Measurements from ENCODE around the gene ARID1B. TPM values are rescaled to one million over a fixed set of nuclear protein-coding genes. Genes with fewer than 3 reads are reported as not detected.

The ARID1B gene
- total RNA-seq, 2 donors from 2014 or later: 66.7 to 67.3 TPM

- Mint-ChIP-seq H3K27ac (no peak overlapping the region), H3K4me1 (peaks cover 21% of the 10 kb centered on the region), H3K9me3 (no peaks in the 10 kb centered on the region), H3K4me3 (no peak overlapping the region), H3K27me3 (no peaks in the 10 kb centered on the region), H3K36me3 (ENCODE audit: low read depth) (peaks cover 9% of the 10 kb centered on the region)
- no peak for ATAC-seq (replicated peaks)
Observed at GRCh38 chr6:156839591-156840001, 62.4 kb downstream of the ARID1B start.

- Mint-ChIP-seq H3K27ac (peak overlapping the region; percentile 72), H3K4me3 (no peak overlapping the region), H3K9me3 (no peaks in the 10 kb centered on the region), H3K27me3 (no peaks in the 10 kb centered on the region), H3K36me3 (ENCODE audit: low read depth) (peaks cover 9% of the 10 kb centered on the region), H3K4me1 (peaks cover 24% of the 10 kb centered on the region)
- no peak for ATAC-seq (replicated peaks)
Observed at GRCh38 chr6:156840136-156840535, 63.0 kb downstream of the ARID1B start.

GRCh38 chr6:156840606-156841005, 63.4 kb downstream of the ARID1B start:
- Mint-ChIP-seq H3K36me3 (ENCODE audit: low read depth) (peaks cover 9% of the 10 kb centered on the region), H3K9me3 (no peaks in the 10 kb centered on the region), H3K27ac (peak overlapping the region; percentile 72), H3K4me1 (peaks cover 29% of the 10 kb centered on the region), H3K4me3 (no peak overlapping the region), H3K27me3 (no peaks in the 10 kb centered on the region)
- ATAC-seq (replicated peaks): peak; percentile 12

- Mint-ChIP-seq H3K36me3 (ENCODE audit: low read depth) (no peaks in the 10 kb centered on the region), H3K4me3 (no peak overlapping the region), H3K9me3 (no peaks in the 10 kb centered on the region), H3K27ac (peak overlapping the region; percentile 72), H3K27me3 (no peaks in the 10 kb centered on the region), H3K4me1 (peaks cover 33% of the 10 kb centered on the region)
- ATAC-seq (replicated peaks): no peak
Observed at GRCh38 chr6:156841508-156841907, 64.3 kb downstream of the ARID1B start.

- H3K36me3 Mint-ChIP-seq (ENCODE audit: low read depth): no peaks in the 10 kb centered on the region
- no peak for ATAC-seq (replicated peaks)
- peak overlapping the region; percentile 4 for H3K27ac Mint-ChIP-seq
- no peaks in the 10 kb centered on the region for H3K9me3 Mint-ChIP-seq
- no peak overlapping the region for H3K4me3 Mint-ChIP-seq
- peaks cover 41% of the 10 kb centered on the region for H3K4me1 Mint-ChIP-seq
- H3K27me3 Mint-ChIP-seq: no peaks in the 10 kb centered on the region
Observed at GRCh38 chr6:156842598-156843250, 65.5 kb downstream of the ARID1B start.

GRCh38 chr6:156844089-156844488, 66.9 kb downstream of the ARID1B start:
- H3K27ac Mint-ChIP-seq: no peak overlapping the region
- H3K4me3 Mint-ChIP-seq: no peak overlapping the region
- H3K4me1 Mint-ChIP-seq: peaks cover 54% of the 10 kb centered on the region
- H3K36me3 Mint-ChIP-seq (ENCODE audit: low read depth): no peaks in the 10 kb centered on the region
- no peaks in the 10 kb centered on the region for H3K9me3 Mint-ChIP-seq
- ATAC-seq (replicated peaks): no peak
- no peaks in the 10 kb centered on the region for H3K27me3 Mint-ChIP-seq

GRCh38 chr6:156845454-156846155, 68.4 kb downstream of the ARID1B start:
- peaks cover 55% of the 10 kb centered on the region for H3K4me1 Mint-ChIP-seq
- peak overlapping the region; percentile 46 for H3K27ac Mint-ChIP-seq
- no peaks in the 10 kb centered on the region for H3K27me3 Mint-ChIP-seq
- no peaks in the 10 kb centered on the region for H3K36me3 Mint-ChIP-seq (ENCODE audit: low read depth)
- H3K9me3 Mint-ChIP-seq: no peaks in the 10 kb centered on the region
- H3K4me3 Mint-ChIP-seq: peak overlapping the region; percentile 33
- ATAC-seq (replicated peaks): no peak

GRCh38 chr6:156846845-156847599, 69.8 kb downstream of the ARID1B start:
- Mint-ChIP-seq H3K27me3 (no peaks in the 10 kb centered on the region), H3K9me3 (no peaks in the 10 kb centered on the region), H3K36me3 (ENCODE audit: low read depth) (no peaks in the 10 kb centered on the region), H3K4me3 (peak overlapping the region; percentile 1), H3K4me1 (peaks cover 45% of the 10 kb centered on the region), H3K27ac (peak overlapping the region; percentile 4)
- no peak for ATAC-seq (replicated peaks)

GRCh38 chr6:156848123-156848522, 70.9 kb downstream of the ARID1B start:
- Mint-ChIP-seq H3K27me3 (no peaks in the 10 kb centered on the region), H3K4me1 (peaks cover 50% of the 10 kb centered on the region), H3K9me3 (no peaks in the 10 kb centered on the region), H3K4me3 (no peak overlapping the region), H3K36me3 (ENCODE audit: low read depth) (no peaks in the 10 kb centered on the region), H3K27ac (peak overlapping the region; percentile 73)
- no peak for ATAC-seq (replicated peaks)

- peaks cover 49% of the 10 kb centered on the region for H3K4me1 Mint-ChIP-seq
- H3K4me3 Mint-ChIP-seq: no peak overlapping the region
- peak overlapping the region; percentile 73 for H3K27ac Mint-ChIP-seq
- no peaks in the 10 kb centered on the region for H3K27me3 Mint-ChIP-seq
- no peak for ATAC-seq (replicated peaks)
- H3K36me3 Mint-ChIP-seq (ENCODE audit: low read depth): no peaks in the 10 kb centered on the region
- no peaks in the 10 kb centered on the region for H3K9me3 Mint-ChIP-seq
Observed at GRCh38 chr6:156848533-156848932, 71.4 kb downstream of the ARID1B start.

GRCh38 chr6:156849806-156850205, 72.6 kb downstream of the ARID1B start:
- H3K4me1 Mint-ChIP-seq: peaks cover 56% of the 10 kb centered on the region
- ATAC-seq (replicated peaks): no peak
- H3K27me3 Mint-ChIP-seq: no peaks in the 10 kb centered on the region
- H3K27ac Mint-ChIP-seq: no peak overlapping the region
- no peak overlapping the region for H3K4me3 Mint-ChIP-seq
- H3K9me3 Mint-ChIP-seq: no peaks in the 10 kb centered on the region
- H3K36me3 Mint-ChIP-seq (ENCODE audit: low read depth): no peaks in the 10 kb centered on the region

GRCh38 chr6:156850353-156850752, 73.2 kb downstream of the ARID1B start:
- H3K4me1 Mint-ChIP-seq: peaks cover 55% of the 10 kb centered on the region
- ATAC-seq (replicated peaks): no peak
- no peaks in the 10 kb centered on the region for H3K36me3 Mint-ChIP-seq (ENCODE audit: low read depth)
- no peak overlapping the region for H3K4me3 Mint-ChIP-seq
- H3K27me3 Mint-ChIP-seq: no peaks in the 10 kb centered on the region
- no peaks in the 10 kb centered on the region for H3K9me3 Mint-ChIP-seq
- no peak overlapping the region for H3K27ac Mint-ChIP-seq

- Mint-ChIP-seq H3K9me3 (no peaks in the 10 kb centered on the region), H3K27ac (no peak overlapping the region), H3K4me1 (peaks cover 60% of the 10 kb centered on the region), H3K27me3 (no peaks in the 10 kb centered on the region), H3K36me3 (ENCODE audit: low read depth) (no peaks in the 10 kb centered on the region), H3K4me3 (peak overlapping the region; percentile 3)
- no peak for ATAC-seq (replicated peaks)
Observed at GRCh38 chr6:156851454-156851921, 74.3 kb downstream of the ARID1B start.

- Mint-ChIP-seq H3K27me3 (no peaks in the 10 kb centered on the region), H3K4me3 (no peak overlapping the region), H3K9me3 (no peaks in the 10 kb centered on the region), H3K36me3 (ENCODE audit: low read depth) (no peaks in the 10 kb centered on the region), H3K4me1 (peaks cover 57% of the 10 kb centered on the region), H3K27ac (no peak overlapping the region)
- no peak for ATAC-seq (replicated peaks)
Observed at GRCh38 chr6:156852147-156852857, 75.1 kb downstream of the ARID1B start.

Data from activated T-helper 17 cell treated with anti-CD3 and anti-CD28 coated beads, Interleukin-2, amount 50 U/mL, for 72 hours (primary cell).